Measurements from ENCODE around the gene ROBO2. TPM values are rescaled to one million over a fixed set of nuclear protein-coding genes. Genes with fewer than 3 reads are reported as not detected.

ROBO2 gene
- total RNA-seq, 2 donors from 2014 or later: 9.8 to 9.9 TPM

DNA sequence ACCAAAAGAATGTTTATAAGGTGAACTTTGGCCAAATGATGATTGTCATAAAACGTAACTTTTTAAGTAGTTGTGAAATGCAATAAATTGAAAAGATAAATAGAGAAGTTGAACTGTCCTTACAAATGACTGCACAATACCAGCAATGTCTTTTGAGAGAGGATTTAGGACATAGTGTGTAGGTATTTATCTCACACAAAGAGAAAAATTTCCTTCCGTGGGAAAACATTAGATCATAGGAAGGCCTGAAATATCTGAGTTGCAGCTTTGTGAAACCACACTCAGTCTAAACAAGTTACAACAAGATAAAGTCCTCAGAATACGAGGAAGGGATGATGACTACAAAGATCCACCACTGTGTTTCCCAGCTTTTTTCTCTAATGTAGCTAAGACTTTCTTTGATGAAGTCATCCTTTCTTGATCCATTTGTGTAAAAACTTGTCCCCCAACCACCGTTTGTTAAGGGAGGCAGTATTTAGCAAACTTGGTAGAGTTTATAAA, 16.0 kb downstream of the ROBO2 start:
- no peak overlapping the region for H3K27ac ChIP-seq
- H3K4me1 ChIP-seq (ENCODE audit: control insufficient read depth in 1 of 2, low read depth in 2 of 2): no peaks in the 10 kb centered on the region
- ATAC-seq (ENCODE audit: insufficient number of reproducible peaks, low FRiP score, low read depth) (no peak), DNase-seq (ENCODE audit: low spot score) (no peak)
- H3K4me3 ChIP-seq: no peak overlapping the region
- H3K36me3 ChIP-seq: no peaks in the 10 kb centered on the region
- H3K27me3 ChIP-seq (replicated peaks; ENCODE audit: insufficient read depth): no peaks in the 10 kb centered on the region
- TF ChIP-seq CTCF (IDR thresholded peaks at IDR 0.05): no peak
- no peaks in the 10 kb centered on the region for H3K9me3 ChIP-seq

- Histone ChIP-seq H3K9me3 (peaks cover 3% of the 10 kb centered on the region), H3K27me3 (replicated peaks; ENCODE audit: insufficient read depth) (no peaks in the 10 kb centered on the region), H3K36me3 (no peaks in the 10 kb centered on the region), H3K4me3 (no peak overlapping the region), H3K4me1 (ENCODE audit: control insufficient read depth in 1 of 2, low read depth in 2 of 2) (no peaks in the 10 kb centered on the region), H3K27ac (no peak overlapping the region)
- TF ChIP-seq CTCF (IDR thresholded peaks at IDR 0.05): no peak
- ATAC-seq (ENCODE audit: insufficient number of reproducible peaks, low FRiP score, low read depth) (no peak), DNase-seq (ENCODE audit: low spot score) (no peak)
Observed at GRCh38 chr3:77059354-77059753, 19.5 kb downstream of the ROBO2 start.

DNA sequence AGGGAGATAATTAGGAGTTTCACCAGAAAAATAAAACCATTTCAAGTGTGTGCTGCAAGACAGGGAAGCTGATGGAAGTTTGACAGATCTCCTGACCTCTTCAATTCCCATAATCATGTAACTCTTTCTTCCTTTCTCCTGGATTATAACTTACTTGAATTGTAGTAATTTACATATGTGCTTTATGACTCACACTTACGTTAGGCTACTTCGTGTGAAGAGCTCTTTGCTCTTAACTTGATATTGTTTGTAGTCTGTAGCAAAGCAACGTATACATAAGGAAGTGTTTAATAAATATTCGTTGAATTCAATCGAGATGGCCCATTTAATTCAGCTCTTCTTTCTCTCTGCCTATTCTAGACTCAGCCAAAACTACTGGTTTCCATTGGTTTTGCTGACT, 23.5 kb downstream of the ROBO2 start:
- DNase-seq (ENCODE audit: low spot score): no peak
- Histone ChIP-seq H3K4me1 (ENCODE audit: control insufficient read depth in 1 of 2, low read depth in 2 of 2) (no peaks in the 10 kb centered on the region), H3K27me3 (replicated peaks; ENCODE audit: insufficient read depth) (no peaks in the 10 kb centered on the region), H3K9me3 (peaks cover 3% of the 10 kb centered on the region), H3K36me3 (no peaks in the 10 kb centered on the region), H3K4me3 (no peak overlapping the region), H3K27ac (no peak overlapping the region)
- no peak for TF ChIP-seq CTCF (IDR thresholded peaks at IDR 0.05)
- no peak for ATAC-seq (ENCODE audit: insufficient number of reproducible peaks, low FRiP score, low read depth)

- DNase-seq (ENCODE audit: low spot score): no peak
- H3K4me1 ChIP-seq (ENCODE audit: control insufficient read depth in 1 of 2, low read depth in 2 of 2): no peaks in the 10 kb centered on the region
- no peak for ATAC-seq (ENCODE audit: insufficient number of reproducible peaks, low FRiP score, low read depth)
- H3K36me3 ChIP-seq: no peaks in the 10 kb centered on the region
- no peak overlapping the region for H3K27ac ChIP-seq
- TF ChIP-seq CTCF (IDR thresholded peaks at IDR 0.05): no peak
- no peaks in the 10 kb centered on the region for H3K27me3 ChIP-seq (replicated peaks; ENCODE audit: insufficient read depth)
- H3K4me3 ChIP-seq: no peak overlapping the region
- peaks cover 3% of the 10 kb centered on the region for H3K9me3 ChIP-seq
Observed at GRCh38 chr3:77065750-77066149, 25.9 kb downstream of the ROBO2 start.

- H3K27ac ChIP-seq: no peak overlapping the region
- no peak for DNase-seq (ENCODE audit: low spot score)
- no peaks in the 10 kb centered on the region for H3K36me3 ChIP-seq
- no peak overlapping the region for H3K4me3 ChIP-seq
- H3K27me3 ChIP-seq (replicated peaks; ENCODE audit: insufficient read depth): no peaks in the 10 kb centered on the region
- H3K9me3 ChIP-seq: peaks cover 3% of the 10 kb centered on the region
- no peaks in the 10 kb centered on the region for H3K4me1 ChIP-seq (ENCODE audit: control insufficient read depth in 1 of 2, low read depth in 2 of 2)
- no peak for ATAC-seq (ENCODE audit: insufficient number of reproducible peaks, low FRiP score, low read depth)
- no peak for TF ChIP-seq CTCF (IDR thresholded peaks at IDR 0.05)
Observed at GRCh38 chr3:77066829-77067228, 26.9 kb downstream of the ROBO2 start.
